HUES64 (cell line): ENCODE results near the gene ANAPC15. TPM values are rescaled to one million over a fixed set of nuclear protein-coding genes. Genes with fewer than 3 reads are reported as not detected.
"Not testable (repeated sequence)": the region's sequence is repeated elsewhere in the genome, so short reads cannot be mapped to it uniquely, and the experiment has no call there.

Experiments
- H3K27ac ChIP-seq: 2 replicates; pipeline ENCODE4 v1.7.0; 2013; ENCODE audit warnings: low read depth, low read length, inconsistent platforms
- H3K27me3 ChIP-seq: 2 replicates; pipeline ENCODE4 v1.6.1; 2013; ENCODE audit warnings: mild to moderate bottlenecking, low read length; ENCODE audit not compliant: insufficient read depth
- H3K36me3 ChIP-seq: 2 replicates; pipeline ENCODE4 v1.6.1; 2013; ENCODE audit warnings: mild to moderate bottlenecking, low read length; ENCODE audit not compliant: insufficient read depth
- H3K4me1 ChIP-seq: 2 replicates; pipeline ENCODE4 v1.6.1; 2013; ENCODE audit warnings: mild to moderate bottlenecking, low read length, moderate library complexity; ENCODE audit not compliant: insufficient read depth
- H3K4me3 ChIP-seq: 2 replicates; pipeline ENCODE4 v1.5.1; 2013; ENCODE audit warnings: mild to moderate bottlenecking, low read length, moderate library complexity
- H3K9ac ChIP-seq: 2 replicates; pipeline ENCODE4 v1.6.1; 2013; ENCODE audit warnings: mild to moderate bottlenecking, low read depth, low read length
- H3K9me3 ChIP-seq: 2 replicates; pipeline ENCODE4 v1.6.1; 2013; ENCODE audit warnings: low read depth, low read length; ENCODE audit not compliant: insufficient read depth
- WGBS: fragments of 150-250, 120-280 bp; methylation state at CpG from one replicate; pipeline ENCODE4 v1.1.7; 2013; ENCODE audit warnings: missing lambda C conversion rate; 5-methylcytosine and 5-hydroxymethylcytosine counted together
- polyA plus RNA-seq, 2 experiments: library from polyadenylated mRNA; stranded (reverse); fragments of 50-300 nt; gene quantifications; one replicate each; pipeline ENCODE4 v1.2.3, GENCODE V29; 2013

Gene ANAPC15
- polyA plus RNA-seq (2013, experiment 1 of 2), result 55.2 TPM
- 65.1 TPM for polyA plus RNA-seq (2013, experiment 2 of 2)

- Histone ChIP-seq H3K27me3 (peaks cover 24% of the 10 kb centered on the region; the same call in 1 of the 2 replicates), H3K27ac (peak within 1 kb of the TSS; percentile 98), H3K36me3 (peaks cover 14% of the 10 kb centered on the region), H3K4me1 (peaks cover 8% of the 10 kb centered on the region; the same call in 1 of the 2 replicates), H3K9me3 (no peaks in the 10 kb centered on the region), H3K9ac (peak within 1 kb of the TSS; percentile 98), H3K4me3 (peak within 1 kb of the TSS; percentile 86)
- WGBS, result under 1% methylated on average over 49 of the region's 49 CpGs
Observed at GRCh38 chr11:72112143-72112977, at the start of gene ANAPC15. Gene ANAPC15 (minus strand): TSS chr11:72112695. CDS start chr11:72111276, 1,419 bp downstream.

GRCh38 chr11:72160319-72160718, 47.8 kb upstream of the ANAPC15 start:
- peaks cover 4% of the 10 kb centered on the region for H3K27me3 ChIP-seq
- H3K9me3 ChIP-seq, result no peaks in the 10 kb centered on the region
- H3K4me1 ChIP-seq, result no peaks in the 10 kb centered on the region
- no peaks in the 10 kb centered on the region for H3K36me3 ChIP-seq
- H3K4me3 ChIP-seq, result no peak overlapping the region
- H3K9ac ChIP-seq, result no peak overlapping the region
- H3K27ac ChIP-seq, result no peak overlapping the region
- 93% methylated on average over 2 of the region's 2 CpGs for WGBS

- Histone ChIP-seq H3K27me3 (peaks cover 4% of the 10 kb centered on the region; the same call in 1 of the 2 replicates), H3K9me3 (no peaks in the 10 kb centered on the region), H3K4me3 (no peak overlapping the region), H3K36me3 (no peaks in the 10 kb centered on the region), H3K27ac (no peak overlapping the region), H3K9ac (no peak overlapping the region), H3K4me1 (no peaks in the 10 kb centered on the region)
- 89% methylated on average over 2 of the region's 4 CpGs for WGBS
Observed at GRCh38 chr11:72157131-72157530, 44.6 kb upstream of the ANAPC15 start.

- H3K36me3 ChIP-seq, result no peaks in the 10 kb centered on the region
- 96% methylated on average over 4 of the region's 4 CpGs for WGBS
- no peak overlapping the region for H3K4me3 ChIP-seq
- no peaks in the 10 kb centered on the region for H3K4me1 ChIP-seq
- no peaks in the 10 kb centered on the region for H3K9me3 ChIP-seq
- no peak overlapping the region for H3K9ac ChIP-seq
- no peak overlapping the region for H3K27ac ChIP-seq
- peaks cover 4% of the 10 kb centered on the region; the same call in 1 of the 2 replicates for H3K27me3 ChIP-seq
Observed at GRCh38 chr11:72155751-72156150, 43.3 kb upstream of the ANAPC15 start.

- H3K36me3 ChIP-seq, result no peaks in the 10 kb centered on the region
- no peak overlapping the region for H3K4me3 ChIP-seq
- 91% methylated on average over 3 of the region's 3 CpGs for WGBS
- H3K27me3 ChIP-seq, result peaks cover 4% of the 10 kb centered on the region; the same call in 1 of the 2 replicates
- no peaks in the 10 kb centered on the region for H3K4me1 ChIP-seq
- H3K9ac ChIP-seq, result no peak overlapping the region
- H3K9me3 ChIP-seq, result no peaks in the 10 kb centered on the region
- no peak overlapping the region for H3K27ac ChIP-seq
Observed at GRCh38 chr11:72154816-72155215, 42.3 kb upstream of the ANAPC15 start.

GRCh38 chr11:72153874-72154273, 41.4 kb upstream of the ANAPC15 start:
- H3K27ac ChIP-seq, result not testable (repeated sequence)

GRCh38 chr11:72150882-72151281, 38.4 kb upstream of the ANAPC15 start:
- 86% methylated on average over 4 of the region's 4 CpGs for WGBS
- no peak overlapping the region for H3K27ac ChIP-seq

More at GRCh38 chr11:72153874-72154273, 41.4 kb upstream of the ANAPC15 start:
- 88% methylated on average over 6 of the region's 6 CpGs for WGBS
- not testable (repeated sequence) for H3K4me1 ChIP-seq, H3K36me3 ChIP-seq, H3K27me3 ChIP-seq, H3K9me3 ChIP-seq, H3K4me3 ChIP-seq, H3K9ac ChIP-seq

GRCh38 chr11:72146625-72147024, 34.1 kb upstream of the ANAPC15 start:
- WGBS, result 46% methylated on average over 2 of the region's 2 CpGs
- Histone ChIP-seq H3K36me3 (no peaks in the 10 kb centered on the region), H3K27ac (no peak overlapping the region), H3K9ac (no peak overlapping the region), H3K9me3 (no peaks in the 10 kb centered on the region), H3K4me3 (no peak overlapping the region), H3K4me1 (no peaks in the 10 kb centered on the region), H3K27me3 (no peaks in the 10 kb centered on the region)

More at GRCh38 chr11:72150882-72151281, 38.4 kb upstream of the ANAPC15 start:
- Histone ChIP-seq H3K9ac (no peak overlapping the region), H3K4me1 (no peaks in the 10 kb centered on the region), H3K27me3 (no peaks in the 10 kb centered on the region), H3K4me3 (no peak overlapping the region), H3K9me3 (no peaks in the 10 kb centered on the region), H3K36me3 (no peaks in the 10 kb centered on the region)

- Histone ChIP-seq H3K36me3 (no peaks in the 10 kb centered on the region), H3K9ac (no peak overlapping the region), H3K27ac (no peak overlapping the region), H3K9me3 (no peaks in the 10 kb centered on the region), H3K4me3 (no peak overlapping the region), H3K4me1 (no peaks in the 10 kb centered on the region), H3K27me3 (no peaks in the 10 kb centered on the region)
- WGBS, result 95% methylated on average over 4 of the region's 4 CpGs
Observed at GRCh38 chr11:72144807-72145565, 32.5 kb upstream of the ANAPC15 start.

- H3K27ac ChIP-seq, H3K4me1 ChIP-seq, H3K27me3 ChIP-seq, H3K9ac ChIP-seq, H3K36me3 ChIP-seq, H3K4me3 ChIP-seq, H3K9me3 ChIP-seq: not testable (repeated sequence)
- no CpG with 5 or more reads among the region's 1 CpG for WGBS
Observed at GRCh38 chr11:72142543-72142942, 30.0 kb upstream of the ANAPC15 start.

- H3K27me3 ChIP-seq, H3K4me3 ChIP-seq, H3K9me3 ChIP-seq, H3K9ac ChIP-seq, H3K36me3 ChIP-seq, H3K4me1 ChIP-seq, H3K27ac ChIP-seq: not testable (repeated sequence)
- WGBS, result 56% methylated on average over 1 of the region's 1 CpG
Observed at GRCh38 chr11:72142086-72142485, 29.6 kb upstream of the ANAPC15 start.
